Measurements from ENCODE around the gene EPGN.

EPGN gene

GRCh38 chr4:74267998-74268606 is 40.2 kb upstream of the EPGN start:
- TF ChIP-seq, protein P1, sequence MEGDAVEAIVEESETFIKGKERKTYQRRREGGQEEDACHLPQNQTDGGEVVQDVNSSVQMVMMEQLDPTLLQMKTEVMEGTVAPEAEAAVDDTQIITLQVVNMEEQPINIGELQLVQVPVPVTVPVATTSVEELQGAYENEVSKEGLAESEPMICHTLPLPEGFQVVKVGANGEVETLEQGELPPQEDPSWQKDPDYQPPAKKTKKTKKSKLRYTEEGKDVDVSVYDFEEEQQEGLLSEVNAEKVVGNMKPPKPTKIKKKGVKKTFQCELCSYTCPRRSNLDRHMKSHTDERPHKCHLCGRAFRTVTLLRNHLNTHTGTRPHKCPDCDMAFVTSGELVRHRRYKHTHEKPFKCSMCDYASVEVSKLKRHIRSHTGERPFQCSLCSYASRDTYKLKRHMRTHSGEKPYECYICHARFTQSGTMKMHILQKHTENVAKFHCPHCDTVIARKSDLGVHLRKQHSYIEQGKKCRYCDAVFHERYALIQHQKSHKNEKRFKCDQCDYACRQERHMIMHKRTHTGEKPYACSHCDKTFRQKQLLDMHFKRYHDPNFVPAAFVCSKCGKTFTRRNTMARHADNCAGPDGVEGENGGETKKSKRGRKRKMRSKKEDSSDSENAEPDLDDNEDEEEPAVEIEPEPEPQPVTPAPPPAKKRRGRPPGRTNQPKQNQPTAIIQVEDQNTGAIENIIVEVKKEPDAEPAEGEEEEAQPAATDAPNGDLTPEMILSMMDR (IDR thresholded peaks at IDR 0.05; ENCODE audit: low read depth, low read length), result no peak
- in situ Hi-C loops (cut with HindIII; ENCODE audit: low sequenced_read_pairs), result no loop called here
- H3K4me3 ChIP-seq (ENCODE audit: low read depth, low read length), result no peak overlapping the region
- peak; percentile 86 for DNase-seq (ENCODE audit: low read depth, low spot score)

- in situ Hi-C loops (cut with HindIII; ENCODE audit: low sequenced_read_pairs), result no loop called here
- TF ChIP-seq, protein P1 (IDR thresholded peaks at IDR 0.05; ENCODE audit: low read depth, low read length), result no peak
- H3K4me3 ChIP-seq (ENCODE audit: low read depth, low read length), result no peak overlapping the region
- no peak for DNase-seq (ENCODE audit: low read depth, low spot score)
Measured at GRCh38 chr4:74268643-74269042, 39.6 kb upstream of the EPGN start.

DNA sequence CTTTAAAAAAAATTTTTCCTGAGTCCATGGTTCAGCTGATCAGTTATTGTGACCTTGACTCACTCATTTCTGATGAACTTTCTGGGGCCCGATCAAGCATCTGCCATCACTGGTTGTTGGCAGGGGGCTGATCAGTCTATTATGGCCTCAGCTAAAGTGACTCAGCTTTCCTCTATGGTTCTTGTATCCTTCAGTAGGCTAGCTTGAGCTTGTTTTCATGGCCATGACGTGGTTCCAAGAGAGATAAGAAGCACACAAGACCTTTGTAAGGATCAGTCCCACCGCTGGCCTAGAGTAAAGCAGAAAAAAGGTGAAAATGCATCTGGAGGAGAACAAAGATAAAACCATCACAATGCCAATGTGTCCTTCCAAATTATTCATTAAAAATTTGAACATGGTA is 29.8 kb upstream of the EPGN start:
- no peak for DNase-seq (ENCODE audit: low read depth, low spot score)
- TF ChIP-seq, protein P1 (IDR thresholded peaks at IDR 0.05; ENCODE audit: low read depth, low read length), result no peak
- H3K4me3 ChIP-seq (ENCODE audit: low read depth, low read length), result no peak overlapping the region
- in situ Hi-C loops (cut with HindIII; ENCODE audit: low sequenced_read_pairs), result no loop called here

- DNase-seq (ENCODE audit: low read depth, low spot score), result no peak
- in situ Hi-C loops (cut with HindIII; ENCODE audit: low sequenced_read_pairs), result no loop called here
- TF ChIP-seq, protein P1 (IDR thresholded peaks at IDR 0.05; ENCODE audit: low read depth, low read length), result no peak
- H3K4me3 ChIP-seq (ENCODE audit: low read depth, low read length), result no peak overlapping the region
Measured at GRCh38 chr4:74279716-74280115, 28.6 kb upstream of the EPGN start.

GRCh38 chr4:74282926-74283325 is 25.3 kb upstream of the EPGN start:
- TF ChIP-seq, protein P1 (IDR thresholded peaks at IDR 0.05; ENCODE audit: low read depth, low read length), result no peak
- no peak overlapping the region for H3K4me3 ChIP-seq (ENCODE audit: low read depth, low read length)
- in situ Hi-C loops (cut with HindIII; ENCODE audit: low sequenced_read_pairs), result no loop called here
- no peak for DNase-seq (ENCODE audit: low read depth, low spot score)

DNA sequence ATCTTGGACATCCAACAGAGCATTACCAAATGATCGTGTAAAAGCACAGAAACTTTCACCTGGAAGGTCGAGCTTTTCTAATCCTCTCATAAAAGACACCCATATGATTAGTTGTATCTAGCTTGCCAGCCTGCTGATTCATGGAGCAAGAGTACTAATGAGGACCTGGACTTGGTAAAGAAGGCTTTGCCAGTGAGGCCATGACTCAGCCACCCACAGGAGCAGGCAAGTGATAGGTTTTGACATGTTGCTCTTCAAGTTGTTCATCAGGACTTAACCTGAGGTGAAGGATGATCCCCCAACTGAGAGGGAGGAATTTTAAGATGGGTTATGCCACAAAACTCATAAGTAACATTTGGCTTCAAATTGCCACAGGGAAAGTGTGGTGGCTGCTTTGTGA is 24.7 kb upstream of the EPGN start:
- no peak overlapping the region for H3K4me3 ChIP-seq (ENCODE audit: low read depth, low read length)
- in situ Hi-C loops (cut with HindIII; ENCODE audit: low sequenced_read_pairs), result no loop called here
- DNase-seq (ENCODE audit: low read depth, low spot score), result peak; percentile 65

More for the DNA sequence above, 24.7 kb upstream of the EPGN start:
- TF ChIP-seq, protein P1 (IDR thresholded peaks at IDR 0.05; ENCODE audit: low read depth, low read length), result no peak
